ENCODE results near the gene MTF1.

Gene MTF1

DNA sequence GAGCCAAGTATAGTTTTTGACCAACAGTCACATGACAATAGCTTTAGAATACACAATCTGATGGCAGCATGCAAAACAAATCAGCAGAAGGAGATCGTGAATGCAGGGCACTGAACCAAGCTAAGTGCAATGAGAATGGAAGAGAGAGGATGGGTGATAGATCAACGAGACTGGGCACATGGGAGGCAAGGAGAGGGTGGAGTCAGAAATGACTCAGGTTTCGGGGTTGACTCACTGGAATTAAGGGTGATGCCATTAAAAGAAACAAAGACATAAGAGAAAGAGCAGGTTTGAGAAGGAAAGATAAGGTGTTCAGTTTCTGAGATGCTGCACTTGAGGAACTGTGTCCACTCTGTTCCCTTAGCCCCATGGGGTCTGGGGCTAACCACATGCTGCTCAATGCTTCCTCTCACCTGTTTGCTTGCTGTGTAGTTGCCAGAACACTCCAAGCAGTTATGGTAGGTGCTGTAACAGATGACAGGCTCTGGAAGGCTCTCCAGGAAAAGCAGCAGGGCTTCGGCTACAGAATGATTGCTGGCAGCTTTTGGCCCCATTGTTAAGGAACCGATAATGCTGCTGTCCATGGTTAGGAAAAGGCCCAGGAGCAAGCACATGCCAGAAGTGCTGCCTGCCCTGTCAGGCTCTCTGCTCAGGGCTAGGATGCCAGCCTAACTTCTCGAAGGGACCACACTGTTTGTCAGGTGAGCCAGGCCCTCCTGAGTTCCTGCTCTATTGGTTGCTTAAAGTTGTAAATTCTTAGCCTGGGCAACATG lies 6.1 kb upstream of the MTF1 start:
- no peaks in the 10 kb centered on the region for H4K20me1 ChIP-seq (ENCODE audit: insufficient read depth)
- no peaks in the 10 kb centered on the region for H3K36me3 ChIP-seq (ENCODE audit: insufficient read depth)

DNA sequence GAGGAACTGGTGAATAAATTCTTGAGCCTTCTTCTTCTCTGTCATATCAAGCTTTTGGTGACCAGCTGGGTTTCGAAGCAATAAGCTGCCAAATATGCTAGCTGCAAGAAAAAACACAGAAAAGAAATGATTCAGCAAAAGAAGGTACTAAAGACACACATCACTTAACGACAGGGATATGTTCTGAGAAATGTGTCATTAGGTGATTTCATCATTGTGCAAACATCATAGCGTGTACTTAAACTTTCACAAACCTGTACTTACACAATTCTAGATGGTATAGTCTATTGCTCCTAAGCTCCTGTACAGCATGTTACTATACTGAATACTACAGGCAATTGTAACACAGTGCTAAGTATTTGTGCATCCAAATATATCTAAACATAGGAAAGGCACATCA lies 2.9 kb upstream of the MTF1 start:
- Histone ChIP-seq H3K4me2 (no peak overlapping the region), H2AFZ (ENCODE audit: low read depth) (no peak overlapping the region), H4K20me1 (ENCODE audit: insufficient read depth) (no peaks in the 10 kb centered on the region), H3K4me3 (IDR thresholded peaks at IDR 0.05; ENCODE audit: insufficient read depth, low read depth, low read length) (no peak overlapping the region), H3K27ac (no peak overlapping the region), H3K9ac (no peak overlapping the region), H3K79me2 (ENCODE audit: insufficient read depth, low read depth) (peaks cover 18% of the 10 kb centered on the region), H3K27me3 (ENCODE audit: insufficient read depth, low read depth) (no peaks in the 10 kb centered on the region), H3K4me1 (ENCODE audit: low read depth, poor library complexity, severe bottlenecking) (peaks cover 17% of the 10 kb centered on the region), H3K36me3 (ENCODE audit: insufficient read depth) (no peaks in the 10 kb centered on the region)
- TF ChIP-seq, protein P1, sequence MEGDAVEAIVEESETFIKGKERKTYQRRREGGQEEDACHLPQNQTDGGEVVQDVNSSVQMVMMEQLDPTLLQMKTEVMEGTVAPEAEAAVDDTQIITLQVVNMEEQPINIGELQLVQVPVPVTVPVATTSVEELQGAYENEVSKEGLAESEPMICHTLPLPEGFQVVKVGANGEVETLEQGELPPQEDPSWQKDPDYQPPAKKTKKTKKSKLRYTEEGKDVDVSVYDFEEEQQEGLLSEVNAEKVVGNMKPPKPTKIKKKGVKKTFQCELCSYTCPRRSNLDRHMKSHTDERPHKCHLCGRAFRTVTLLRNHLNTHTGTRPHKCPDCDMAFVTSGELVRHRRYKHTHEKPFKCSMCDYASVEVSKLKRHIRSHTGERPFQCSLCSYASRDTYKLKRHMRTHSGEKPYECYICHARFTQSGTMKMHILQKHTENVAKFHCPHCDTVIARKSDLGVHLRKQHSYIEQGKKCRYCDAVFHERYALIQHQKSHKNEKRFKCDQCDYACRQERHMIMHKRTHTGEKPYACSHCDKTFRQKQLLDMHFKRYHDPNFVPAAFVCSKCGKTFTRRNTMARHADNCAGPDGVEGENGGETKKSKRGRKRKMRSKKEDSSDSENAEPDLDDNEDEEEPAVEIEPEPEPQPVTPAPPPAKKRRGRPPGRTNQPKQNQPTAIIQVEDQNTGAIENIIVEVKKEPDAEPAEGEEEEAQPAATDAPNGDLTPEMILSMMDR (conservative IDR thresholded peaks at IDR 0.05; ENCODE audit: low read depth, low read length): no peak

More for the DNA sequence above, 6.1 kb upstream of the MTF1 start:
- H3K4me1 ChIP-seq (ENCODE audit: low read depth, poor library complexity, severe bottlenecking): peaks cover 3% of the 10 kb centered on the region
- H3K79me2 ChIP-seq (ENCODE audit: insufficient read depth, low read depth): no peaks in the 10 kb centered on the region
- no peak overlapping the region for H2AFZ ChIP-seq (ENCODE audit: low read depth)
- no peak overlapping the region for H3K4me2 ChIP-seq
- TF ChIP-seq, protein P1 (conservative IDR thresholded peaks at IDR 0.05; ENCODE audit: low read depth, low read length): no peak
- no peaks in the 10 kb centered on the region for H3K27me3 ChIP-seq (ENCODE audit: insufficient read depth, low read depth)
- no peak overlapping the region for H3K4me3 ChIP-seq (IDR thresholded peaks at IDR 0.05; ENCODE audit: insufficient read depth, low read depth, low read length)
- no peak overlapping the region for H3K27ac ChIP-seq
- no peak overlapping the region for H3K9ac ChIP-seq

DNA sequence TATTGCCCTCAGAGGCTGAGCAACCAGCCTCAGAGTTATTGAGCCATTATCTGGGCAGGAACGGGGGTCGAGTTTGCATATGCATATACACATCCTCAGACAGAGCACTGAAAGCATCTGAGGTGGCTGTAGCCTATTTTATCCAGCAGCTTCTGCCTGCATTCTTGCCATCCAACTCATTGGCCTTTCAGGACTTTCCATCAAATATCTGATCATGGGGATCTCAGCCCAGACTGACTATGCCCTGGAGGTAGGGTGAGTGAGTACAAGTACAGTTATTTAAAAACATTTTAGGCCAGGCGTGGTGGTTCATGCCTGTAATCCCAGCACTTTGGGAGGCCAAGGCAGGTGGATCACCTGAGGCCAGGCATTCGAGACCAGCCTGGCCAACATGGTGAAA lies 1.8 kb upstream of the MTF1 start:
- no peaks in the 10 kb centered on the region for H4K20me1 ChIP-seq (ENCODE audit: insufficient read depth)
- no peak overlapping the region for H3K9ac ChIP-seq
- TF ChIP-seq, protein P1 (conservative IDR thresholded peaks at IDR 0.05; ENCODE audit: low read depth, low read length): no peak
- H3K4me3 ChIP-seq (IDR thresholded peaks at IDR 0.05; ENCODE audit: insufficient read depth, low read depth, low read length): no peak overlapping the region
- H3K27me3 ChIP-seq (ENCODE audit: insufficient read depth, low read depth): no peaks in the 10 kb centered on the region
- H3K4me2 ChIP-seq: no peak overlapping the region; the same call in 1 of the 2 replicates
- peaks cover 17% of the 10 kb centered on the region for H3K4me1 ChIP-seq (ENCODE audit: low read depth, poor library complexity, severe bottlenecking)
- H3K79me2 ChIP-seq (ENCODE audit: insufficient read depth, low read depth): peaks cover 27% of the 10 kb centered on the region
- no peak overlapping the region for H2AFZ ChIP-seq (ENCODE audit: low read depth)
- H3K36me3 ChIP-seq (ENCODE audit: insufficient read depth): no peaks in the 10 kb centered on the region
- no peak overlapping the region for H3K27ac ChIP-seq

DNA sequence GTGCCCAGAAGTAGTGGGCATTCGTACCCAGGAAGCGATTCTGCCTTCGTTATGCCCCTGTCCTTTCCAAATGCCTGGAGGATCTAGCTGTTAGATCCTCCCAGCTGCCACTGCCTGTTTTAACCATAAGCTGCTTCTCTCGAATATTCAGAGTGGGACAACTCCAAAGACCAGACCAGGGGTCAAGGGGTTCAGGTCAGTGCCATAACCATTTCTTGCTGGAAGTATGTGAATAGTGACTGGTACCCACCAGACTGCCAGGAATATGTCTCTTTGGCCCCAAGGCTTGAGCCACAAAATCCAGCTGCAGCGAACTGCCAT lies 914 bp upstream of the MTF1 start:
- Histone ChIP-seq H3K27ac (peak overlapping the region; percentile 91; the same call in 1 of the 2 replicates), H2AFZ (ENCODE audit: low read depth) (peak overlapping the region; percentile 90; the same call in 1 of the 2 replicates), H3K27me3 (ENCODE audit: insufficient read depth, low read depth) (no peaks in the 10 kb centered on the region), H4K20me1 (ENCODE audit: insufficient read depth) (no peaks in the 10 kb centered on the region), H3K4me2 (peak overlapping the region; percentile 91), H3K36me3 (ENCODE audit: insufficient read depth) (no peaks in the 10 kb centered on the region), H3K79me2 (ENCODE audit: insufficient read depth, low read depth) (peaks cover 27% of the 10 kb centered on the region), H3K4me1 (ENCODE audit: low read depth, poor library complexity, severe bottlenecking) (peaks cover 17% of the 10 kb centered on the region), H3K9ac (peak overlapping the region; percentile 96; the same call in 1 of the 2 replicates), H3K4me3 (IDR thresholded peaks at IDR 0.05; ENCODE audit: insufficient read depth, low read depth, low read length) (no peak overlapping the region)
- TF ChIP-seq, protein P1 (conservative IDR thresholded peaks at IDR 0.05; ENCODE audit: low read depth, low read length): peak; percentile 75

Data from KMS-11 (cell line).